Liver (tissue), 9 donors: ENCODE results near the gene ST6GALNAC3. TPM values are rescaled to one million over a fixed set of nuclear protein-coding genes. Genes with fewer than 3 reads are reported as not detected.

Experiments
- DNase-seq: peaks from one replicate; pipeline ENCODE4 v3.0.0-alpha.2; 2017; ENCODE audit warnings: low spot score
- H3K27ac ChIP-seq, 2 donors: one replicate each; pipeline ENCODE4 v1.7.0; 2013; ENCODE audit warnings: inconsistent platforms in 2 of 2, low read length in 2 of 2, control low read depth in 1 of 2, low read depth in 1 of 2, mild to moderate bottlenecking in 1 of 2
- H3K27me3 ChIP-seq, 4 donors: one replicate each; pipeline versions ENCODE4 v1.6.1 to v1.7.0; 2013; ENCODE audit warnings: low read length in 3 of 4, inconsistent platforms in 1 of 4, mild to moderate bottlenecking in 1 of 4, moderate library complexity in 1 of 4; ENCODE audit not compliant: control insufficient read depth in 4 of 4, insufficient read depth in 4 of 4
- H3K36me3 ChIP-seq, 4 donors: one replicate each; pipeline versions ENCODE4 v1.6.1 to v1.7.0; 2013; ENCODE audit warnings: low read length in 3 of 4, mild to moderate bottlenecking in 3 of 4, low read depth in 1 of 4, moderate library complexity in 1 of 4; ENCODE audit not compliant: control insufficient read depth in 4 of 4, insufficient read depth in 3 of 4
- H3K4me1 ChIP-seq, 4 donors: one replicate each; pipeline versions ENCODE4 v1.6.1 to v1.7.0; 2013; ENCODE audit warnings: low read length in 3 of 4, mild to moderate bottlenecking in 3 of 4, moderate library complexity in 1 of 4; ENCODE audit not compliant: control insufficient read depth in 4 of 4, insufficient read depth in 4 of 4
- H3K4me3 ChIP-seq, 3 donors: one replicate each; pipeline versions ENCODE4 v1.6.1 to v1.7.0; 2013; ENCODE audit warnings: low read length in 3 of 3, control low read depth in 1 of 3, low read depth in 1 of 3, mild to moderate bottlenecking in 1 of 3
- H3K9ac ChIP-seq, 2 donors: one replicate each; pipeline ENCODE4 v1.7.0; 2013; ENCODE audit warnings: low read length in 2 of 2, mild to moderate bottlenecking in 2 of 2, moderate library complexity in 2 of 2, control low read depth in 1 of 2, low read depth in 1 of 2
- H3K9me3 ChIP-seq, 4 donors: one replicate each; pipeline versions ENCODE4 v1.6.1 to v1.7.0; 2013; ENCODE audit warnings: low read length in 3 of 4; ENCODE audit not compliant: control insufficient read depth in 4 of 4
- EGR1 ChIP-seq, 2 donors: IDR thresholded peaks; 2 replicates each; pipeline ENCODE4 v1.6.1; 2016 to 2018; ENCODE audit warnings: antibody characterized with exemption in 2 of 2, low read depth in 2 of 2
- FOXA1 ChIP-seq: IDR thresholded peaks from 2 replicates; pipeline ENCODE4 v1.6.1; 2016; ENCODE audit warnings: antibody characterized with exemption
- FOXA2 ChIP-seq: IDR thresholded peaks from 2 replicates; pipeline ENCODE4 v1.6.1; 2016; ENCODE audit warnings: antibody characterized with exemption
- GABPA ChIP-seq, 2 donors: IDR thresholded peaks in 1 of 2; conservative IDR thresholded peaks in 1 of 2; 2 replicates each; pipeline ENCODE4 v1.6.1; 2016; ENCODE audit warnings: antibody characterized with exemption in 2 of 2, mild to moderate bottlenecking in 1 of 2, moderate library complexity in 1 of 2
- HNF4A ChIP-seq, 2 donors: conservative IDR thresholded peaks; 2 replicates each; pipeline ENCODE4 v1.6.1; 2016; ENCODE audit warnings: antibody characterized with exemption in 2 of 2, mild to moderate bottlenecking in 2 of 2
- HNF4G ChIP-seq: IDR thresholded peaks from 2 replicates; pipeline ENCODE4 v1.6.1; 2016; ENCODE audit warnings: antibody characterized with exemption
- JUND ChIP-seq, 2 donors: IDR thresholded peaks; 2 replicates each; pipeline ENCODE4 v1.6.1; 2016; ENCODE audit warnings: antibody characterized with exemption in 2 of 2
- NR2F2 ChIP-seq: IDR thresholded peaks from 2 replicates; pipeline ENCODE4 v1.6.1; 2016; ENCODE audit warnings: antibody characterized with exemption
- RAD21 ChIP-seq, 2 donors: IDR thresholded peaks; 2 replicates each; pipeline ENCODE4 v1.6.1; 2016; ENCODE audit warnings: antibody characterized with exemption in 2 of 2, mild to moderate bottlenecking in 2 of 2
- RXRA ChIP-seq, 2 donors: IDR thresholded peaks; 2 replicates each; pipeline ENCODE4 v1.6.1; 2017 to 2018; ENCODE audit warnings: antibody characterized with exemption in 2 of 2, mild to moderate bottlenecking in 1 of 2
- SP1 ChIP-seq: IDR thresholded peaks from 2 replicates; pipeline ENCODE4 v1.6.1; 2018; ENCODE audit warnings: antibody characterized with exemption, mild to moderate bottlenecking
- TAF1 ChIP-seq: conservative IDR thresholded peaks from 2 replicates; pipeline ENCODE4 v1.6.1; 2016; ENCODE audit warnings: antibody characterized with exemption, mild to moderate bottlenecking
- YY1 ChIP-seq: IDR thresholded peaks from 2 replicates; pipeline ENCODE4 v1.6.1; 2016; ENCODE audit warnings: antibody characterized with exemption, mild to moderate bottlenecking
- WGBS: extraction: QIAGEN DNeasy Blood & Tissue Kit; methylation state at CpG from one replicate; pipeline ENCODE4 v1.1.7; 2013; 5-methylcytosine and 5-hydroxymethylcytosine counted together
- polyA plus RNA-seq, 2 donors: library from polyadenylated mRNA; stranded (reverse) in 1 of 2; unstranded in 1 of 2; fragments of 200-250 nt in 1 of 2; fragments of >200 nt in 1 of 2; fragmentation: Nextera tagmentation in 1 of 2; extraction: Ambion mirVana in 1 of 2; gene quantifications; one replicate each; pipeline versions ENCODE4 v1.2.1 to v1.2.3, GENCODE V29; 2013 to 2015
- total RNA-seq, 2 donors: library from RNA; depleted of rRNA; stranded (reverse); fragments of >200 nt; gene quantifications; one replicate each; pipeline ENCODE4 v1.2.3, GENCODE V29; 2014
- TF ChIP-seq, protein P1 (sequence below): IDR thresholded peaks from 2 replicates; pipeline ENCODE4 v1.6.1; 2016; ENCODE audit warnings: antibody characterized with exemption
- TF ChIP-seq, protein P2 (sequence below): IDR thresholded peaks from 2 replicates; pipeline ENCODE4 v1.6.1; 2016; ENCODE audit warnings: antibody characterized with exemption
- TF ChIP-seq, protein P3 (sequence below): fragments of 150-350 bp; IDR thresholded peaks from 2 replicates; pipeline ENCODE4 v1.5.1; 2017; ENCODE audit warnings: improper control_type of control experiment, low read depth, low read length; ENCODE audit not compliant: missing input control
- TF ChIP-seq, protein P4 (sequence below): IDR thresholded peaks from 2 replicates; pipeline ENCODE4 v1.6.1; 2016; ENCODE audit warnings: antibody characterized with exemption
- donor health status: healthy.
- donor health status: healthy.
- donor health status: healthy.
- donor health status: healthy.
- donor health status: healthy.

ST6GALNAC3 gene
- total and polyA plus RNA-seq, 4 donors, result 1.2 to 5.0 (median 3.2) TPM

DNA sequence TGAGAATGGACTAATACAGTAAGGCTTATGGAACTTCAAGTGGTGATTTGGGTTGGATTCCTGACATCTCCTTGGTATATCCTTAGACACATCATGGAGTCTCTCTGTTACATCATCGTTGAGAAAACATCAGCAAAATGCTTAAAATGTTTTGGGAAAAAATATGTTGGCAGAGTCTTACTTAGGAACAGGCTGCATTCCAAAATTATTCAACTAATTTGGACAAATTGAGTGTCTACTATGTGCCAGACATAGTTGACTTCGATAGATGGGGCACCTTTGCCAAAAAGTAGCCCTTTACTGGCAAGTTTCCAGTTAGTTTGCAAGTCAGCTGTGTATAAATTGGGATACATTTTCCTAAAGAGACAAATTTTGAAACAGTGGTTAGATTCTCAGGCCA lies 539.3 kb downstream of the ST6GALNAC3 start:
- no peaks in the 10 kb centered on the region for H3K36me3 ChIP-seq
- no peak overlapping the region for H3K4me3 ChIP-seq
- H3K9me3 ChIP-seq, result no peaks in the 10 kb centered on the region
- no peaks in the 10 kb centered on the region for H3K27me3 ChIP-seq
- H3K9ac ChIP-seq, result no peak overlapping the region
- no peaks in the 10 kb centered on the region for H3K4me1 ChIP-seq
- DNase-seq, result no peak
- 69% methylated on average over 2 of the region's 2 CpGs for WGBS
- H3K27ac ChIP-seq, result no peak overlapping the region
- TF ChIP-seq GABPA (IDR thresholded peaks at IDR 0.05 in 1 of 2, conservative IDR thresholded peaks at IDR 0.05 in 1 of 2), result no peak

DNA sequence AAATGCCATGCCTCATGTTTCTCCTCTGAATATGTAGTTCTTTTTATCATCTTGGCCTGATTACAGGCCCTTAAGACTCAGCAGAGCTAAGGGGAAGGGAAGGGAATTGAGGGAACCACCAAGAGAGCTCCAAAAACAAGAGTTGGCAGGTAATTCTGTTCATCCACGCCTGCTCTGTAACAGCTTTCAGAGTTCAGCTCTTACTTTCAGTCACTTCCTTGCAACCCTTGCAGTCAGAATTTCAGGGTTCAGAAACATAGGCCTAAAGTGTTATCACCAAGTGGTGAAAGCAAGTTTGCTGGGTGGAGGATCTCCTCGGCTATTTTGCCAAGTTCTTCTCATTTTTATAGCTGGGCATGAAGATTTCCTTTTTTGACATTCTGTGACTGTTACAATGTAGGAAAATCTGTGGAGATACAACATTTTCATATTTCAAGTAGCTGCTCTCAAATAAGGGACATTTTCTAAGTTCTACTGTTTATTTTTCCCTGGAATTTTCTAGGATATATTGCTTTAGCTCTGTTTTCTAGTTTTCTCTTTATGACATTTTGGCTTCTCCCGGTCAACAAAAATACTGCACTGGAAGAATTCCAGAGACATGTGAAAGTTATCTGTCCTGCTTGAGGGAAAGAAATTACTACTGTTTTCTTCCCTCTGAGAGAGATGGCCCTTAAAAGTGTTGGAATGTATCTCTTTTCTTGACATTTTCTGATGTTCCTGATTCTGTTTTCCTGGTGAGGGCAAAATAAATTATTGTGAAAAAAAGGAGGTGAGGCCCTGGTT lies 540.9 kb downstream of the ST6GALNAC3 start:
- Histone ChIP-seq H3K9ac (no peak overlapping the region), H3K4me1 (no peaks in the 10 kb centered on the region), H3K27ac (no peak overlapping the region), H3K27me3 (no peaks in the 10 kb centered on the region), H3K36me3 (no peaks in the 10 kb centered on the region), H3K9me3 (no peaks in the 10 kb centered on the region), H3K4me3 (no peak overlapping the region)
- WGBS, result 80% methylated on average over 3 of the region's 3 CpGs
- TF ChIP-seq GABPA (IDR thresholded peaks at IDR 0.05 in 1 of 2, conservative IDR thresholded peaks at IDR 0.05 in 1 of 2), result no peak
- no peak for TF ChIP-seq YY1
- no peak for TF ChIP-seq TAF1
- TF ChIP-seq, protein P1, sequence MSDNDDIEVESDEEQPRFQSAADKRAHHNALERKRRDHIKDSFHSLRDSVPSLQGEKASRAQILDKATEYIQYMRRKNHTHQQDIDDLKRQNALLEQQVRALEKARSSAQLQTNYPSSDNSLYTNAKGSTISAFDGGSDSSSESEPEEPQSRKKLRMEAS, result no peak
- TF ChIP-seq, protein P2, sequence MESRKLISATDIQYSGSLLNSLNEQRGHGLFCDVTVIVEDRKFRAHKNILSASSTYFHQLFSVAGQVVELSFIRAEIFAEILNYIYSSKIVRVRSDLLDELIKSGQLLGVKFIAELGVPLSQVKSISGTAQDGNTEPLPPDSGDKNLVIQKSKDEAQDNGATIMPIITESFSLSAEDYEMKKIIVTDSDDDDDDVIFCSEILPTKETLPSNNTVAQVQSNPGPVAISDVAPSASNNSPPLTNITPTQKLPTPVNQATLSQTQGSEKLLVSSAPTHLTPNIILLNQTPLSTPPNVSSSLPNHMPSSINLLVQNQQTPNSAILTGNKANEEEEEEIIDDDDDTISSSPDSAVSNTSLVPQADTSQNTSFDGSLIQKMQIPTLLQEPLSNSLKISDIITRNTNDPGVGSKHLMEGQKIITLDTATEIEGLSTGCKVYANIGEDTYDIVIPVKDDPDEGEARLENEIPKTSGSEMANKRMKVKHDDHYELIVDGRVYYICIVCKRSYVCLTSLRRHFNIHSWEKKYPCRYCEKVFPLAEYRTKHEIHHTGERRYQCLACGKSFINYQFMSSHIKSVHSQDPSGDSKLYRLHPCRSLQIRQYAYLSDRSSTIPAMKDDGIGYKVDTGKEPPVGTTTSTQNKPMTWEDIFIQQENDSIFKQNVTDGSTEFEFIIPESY, result no peak
- TF ChIP-seq EGR1 (IDR thresholded peaks at IDR 0.05; ENCODE audit: low read depth in 2 of 2), result no peak
- no peak for TF ChIP-seq HNF4A (conservative IDR thresholded peaks at IDR 0.05)
- TF ChIP-seq, protein P3, sequence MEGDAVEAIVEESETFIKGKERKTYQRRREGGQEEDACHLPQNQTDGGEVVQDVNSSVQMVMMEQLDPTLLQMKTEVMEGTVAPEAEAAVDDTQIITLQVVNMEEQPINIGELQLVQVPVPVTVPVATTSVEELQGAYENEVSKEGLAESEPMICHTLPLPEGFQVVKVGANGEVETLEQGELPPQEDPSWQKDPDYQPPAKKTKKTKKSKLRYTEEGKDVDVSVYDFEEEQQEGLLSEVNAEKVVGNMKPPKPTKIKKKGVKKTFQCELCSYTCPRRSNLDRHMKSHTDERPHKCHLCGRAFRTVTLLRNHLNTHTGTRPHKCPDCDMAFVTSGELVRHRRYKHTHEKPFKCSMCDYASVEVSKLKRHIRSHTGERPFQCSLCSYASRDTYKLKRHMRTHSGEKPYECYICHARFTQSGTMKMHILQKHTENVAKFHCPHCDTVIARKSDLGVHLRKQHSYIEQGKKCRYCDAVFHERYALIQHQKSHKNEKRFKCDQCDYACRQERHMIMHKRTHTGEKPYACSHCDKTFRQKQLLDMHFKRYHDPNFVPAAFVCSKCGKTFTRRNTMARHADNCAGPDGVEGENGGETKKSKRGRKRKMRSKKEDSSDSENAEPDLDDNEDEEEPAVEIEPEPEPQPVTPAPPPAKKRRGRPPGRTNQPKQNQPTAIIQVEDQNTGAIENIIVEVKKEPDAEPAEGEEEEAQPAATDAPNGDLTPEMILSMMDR, result no peak
- no peak for TF ChIP-seq RXRA (IDR thresholded peaks at IDR 0.05)
- TF ChIP-seq, protein P4, sequence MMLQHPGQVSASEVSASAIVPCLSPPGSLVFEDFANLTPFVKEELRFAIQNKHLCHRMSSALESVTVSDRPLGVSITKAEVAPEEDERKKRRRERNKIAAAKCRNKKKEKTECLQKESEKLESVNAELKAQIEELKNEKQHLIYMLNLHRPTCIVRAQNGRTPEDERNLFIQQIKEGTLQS, result no peak
- TF ChIP-seq HNF4G, result no peak
- DNase-seq, result no peak

DNA sequence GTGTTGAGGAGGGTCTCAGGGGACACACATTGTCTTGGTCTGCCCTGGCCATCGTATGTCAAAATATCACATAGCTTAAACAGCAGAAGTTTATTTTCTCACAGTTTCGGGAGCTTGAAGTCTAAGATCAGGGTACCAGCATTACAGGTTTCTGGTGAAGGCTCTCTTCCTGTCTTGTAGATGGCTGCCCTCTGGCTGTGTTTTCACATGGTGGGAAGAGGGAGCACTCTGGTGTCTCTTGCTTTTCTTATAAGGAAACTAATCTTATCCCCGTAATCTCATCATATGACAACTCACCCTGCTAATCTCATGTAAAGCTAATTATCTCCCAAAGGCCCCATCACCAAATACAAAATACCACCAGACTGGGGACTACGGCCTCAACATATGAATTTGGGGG lies 545.8 kb downstream of the ST6GALNAC3 start:
- no peak overlapping the region for H3K27ac ChIP-seq
- 85% methylated on average over 4 of the region's 4 CpGs for WGBS
- no peak overlapping the region for H3K9ac ChIP-seq
- H3K27me3 ChIP-seq, result no peaks in the 10 kb centered on the region
- H3K4me1 ChIP-seq, result no peaks in the 10 kb centered on the region
- H3K36me3 ChIP-seq, result no peaks in the 10 kb centered on the region
- H3K9me3 ChIP-seq, result no peaks in the 10 kb centered on the region
- no peak overlapping the region for H3K4me3 ChIP-seq
- no peak for DNase-seq
- TF ChIP-seq NR2F2 (no peak), SP1 (no peak), TAF1 (no peak), GABPA (IDR thresholded peaks at IDR 0.05 in 1 of 2, conservative IDR thresholded peaks at IDR 0.05 in 1 of 2) (no peak), FOXA2 (no peak), FOXA1 (no peak), RXRA (IDR thresholded peaks at IDR 0.05) (no peak), JUND (IDR thresholded peaks at IDR 0.05) (no peak), YY1 (no peak), RAD21 (IDR thresholded peaks at IDR 0.05) (no peak)
- TF ChIP-seq, protein P3, result no peak
- TF ChIP-seq, protein P1, result no peak
- TF ChIP-seq, protein P4, result no peak
